Neural progenitor cell (in vitro differentiated cells): ENCODE measurements around the gene RBM14.

Experiments
- CTCF ChIP-seq: fragments of 200-600 bp; sonication (generic); IDR thresholded peaks from 2 replicates; pipeline ENCODE4 v1.5.1; 2017; ENCODE audit warnings: antibody characterized with exemption, mild to moderate bottlenecking
- EZH2 ChIP-seq: fragments of 200-600 bp; sonication (generic); IDR thresholded peaks from 2 replicates; pipeline ENCODE4 v1.6.1; 2017; ENCODE audit warnings: antibody characterized with exemption, mild to moderate bottlenecking, moderate library complexity
- EZH2phosphoT487 ChIP-seq: fragments of 200-600 bp; sonication (generic); IDR thresholded peaks from 2 replicates; pipeline ENCODE4 v1.6.1; 2017; ENCODE audit warnings: antibody characterized with exemption

- TF ChIP-seq CTCF (no peak), EZH2phosphoT487 (no peak), EZH2 (no peak)
Observed at GRCh38 chr11:66625041-66625751, 8.8 kb downstream of the RBM14 start.
